ENCODE data around the gene FXYD3. TPM values are rescaled to one million over a fixed set of nuclear protein-coding genes. Genes with fewer than 3 reads are reported as not detected.

Gene FXYD3
- total and polyA plus RNA-seq, 2 experiments from 2014 or later = 225 to 542 TPM

GRCh38 chr19:35075202-35076025 lies 40.2 kb upstream of the FXYD3 start:
- Histone ChIP-seq H3K4me3 (no peak overlapping the region), H3K27me3 (no peaks in the 10 kb centered on the region), H4K20me1 (ENCODE audit: insufficient read depth, poor library complexity, severe bottlenecking) (no peaks in the 10 kb centered on the region), H3K4me2 (no peak overlapping the region), H2AFZ (no peak overlapping the region), H3K27ac (no peak overlapping the region), H3K9me2 (replicated peaks; ENCODE audit: insufficient read depth) (no peaks in the 10 kb centered on the region), H3K9me3 (ENCODE audit: low read depth) (no peaks in the 10 kb centered on the region), H3K36me3 (replicated peaks; ENCODE audit: insufficient read depth, low read depth) (no peaks in the 10 kb centered on the region), H3K79me2 (no peaks in the 10 kb centered on the region), H3K4me1 (ENCODE audit: insufficient read depth) (no peaks in the 10 kb centered on the region)
- TF ChIP-seq CTCF (IDR thresholded peaks at IDR 0.05; ENCODE audit: poor library complexity) (no peak), EZH2 (IDR thresholded peaks at IDR 0.05; ENCODE audit: borderline replicate concordance) (no peak), EZH2phosphoT487 (IDR thresholded peaks at IDR 0.05; ENCODE audit: low read depth, severe bottlenecking, unreplicated experiment) (no peak)
- WGBS (ENCODE audit: low lambda C conversion rate, missing lambda C conversion rate) = 92% methylated on average over 14 of the region's 21 CpGs
- DNase-seq (ENCODE audit: low spot score) = no peak

- TF ChIP-seq EZH2 (IDR thresholded peaks at IDR 0.05; ENCODE audit: borderline replicate concordance) (no peak), EZH2phosphoT487 (IDR thresholded peaks at IDR 0.05; ENCODE audit: low read depth, severe bottlenecking, unreplicated experiment) (no peak), CTCF (IDR thresholded peaks at IDR 0.05; ENCODE audit: poor library complexity) (no peak)
- Histone ChIP-seq H3K27me3 (no peaks in the 10 kb centered on the region), H4K20me1 (ENCODE audit: insufficient read depth, poor library complexity, severe bottlenecking) (no peaks in the 10 kb centered on the region), H2AFZ (no peak overlapping the region), H3K9me2 (replicated peaks; ENCODE audit: insufficient read depth) (no peaks in the 10 kb centered on the region), H3K4me1 (ENCODE audit: insufficient read depth) (no peaks in the 10 kb centered on the region), H3K79me2 (no peaks in the 10 kb centered on the region), H3K9me3 (ENCODE audit: low read depth) (no peaks in the 10 kb centered on the region), H3K4me3 (no peak overlapping the region), H3K27ac (no peak overlapping the region), H3K36me3 (replicated peaks; ENCODE audit: insufficient read depth, low read depth) (no peaks in the 10 kb centered on the region), H3K4me2 (no peak overlapping the region)
- no peak for DNase-seq (ENCODE audit: low spot score)
- 84% methylated on average over 6 of the region's 6 CpGs for WGBS (ENCODE audit: low lambda C conversion rate, missing lambda C conversion rate)
Measured at GRCh38 chr19:35076026-35076370, 39.6 kb upstream of the FXYD3 start.

DNA sequence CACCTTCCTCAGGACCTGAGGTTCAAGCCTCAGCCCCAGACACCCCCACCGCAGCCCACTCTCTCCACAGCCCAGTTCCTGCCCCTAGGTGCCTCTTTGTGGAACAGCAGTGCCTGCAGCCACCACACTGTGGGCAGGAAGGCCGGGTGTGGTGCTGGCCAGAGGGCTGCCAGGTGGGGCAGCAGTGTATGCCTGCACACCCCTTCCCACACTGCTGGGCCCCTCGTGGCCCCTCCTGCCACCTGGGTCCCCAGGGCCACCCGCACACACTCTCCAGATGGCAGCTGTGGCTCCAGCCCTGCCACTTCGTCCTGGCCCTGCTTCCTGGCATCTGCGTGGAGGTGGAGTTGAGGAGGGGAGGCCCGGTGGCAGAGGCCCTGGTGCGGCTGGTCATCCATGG lies 39.0 kb upstream of the FXYD3 start:
- no peak overlapping the region for H2AFZ ChIP-seq
- WGBS (ENCODE audit: low lambda C conversion rate, missing lambda C conversion rate) = 94% methylated on average over 8 of the region's 8 CpGs

More for the DNA sequence above, 39.0 kb upstream of the FXYD3 start:
- no peaks in the 10 kb centered on the region for H3K36me3 ChIP-seq (replicated peaks; ENCODE audit: insufficient read depth, low read depth)
- H3K9me3 ChIP-seq (ENCODE audit: low read depth) = no peaks in the 10 kb centered on the region
- H3K79me2 ChIP-seq = no peaks in the 10 kb centered on the region
- no peaks in the 10 kb centered on the region for H3K9me2 ChIP-seq (replicated peaks; ENCODE audit: insufficient read depth)
- H3K4me3 ChIP-seq = no peak overlapping the region
- no peak overlapping the region for H3K4me2 ChIP-seq
- H3K27me3 ChIP-seq = no peaks in the 10 kb centered on the region
- no peak for DNase-seq (ENCODE audit: low spot score)
- H3K27ac ChIP-seq = no peak overlapping the region
- H4K20me1 ChIP-seq (ENCODE audit: insufficient read depth, poor library complexity, severe bottlenecking) = no peaks in the 10 kb centered on the region
- no peaks in the 10 kb centered on the region for H3K4me1 ChIP-seq (ENCODE audit: insufficient read depth)
- TF ChIP-seq EZH2 (IDR thresholded peaks at IDR 0.05; ENCODE audit: borderline replicate concordance) (no peak), CTCF (IDR thresholded peaks at IDR 0.05; ENCODE audit: poor library complexity) (no peak), EZH2phosphoT487 (IDR thresholded peaks at IDR 0.05; ENCODE audit: low read depth, severe bottlenecking, unreplicated experiment) (no peak)
